IMR-90 (cell line): ENCODE data around the gene PARD6G. TPM values are rescaled to one million over a fixed set of nuclear protein-coding genes. Genes with fewer than 3 reads are reported as not detected.

Experiments
- ATAC-seq: fragments of 200-7000 bp; cut with Tn5 transposase; 2 replicates; pipeline ENCODE4 v1.9.1; 2020; ENCODE audit warnings: low read depth, mild to moderate bottlenecking, moderate library complexity
- BruUV-seq: library from RNA; stranded (reverse); fragments of 400-500 nt; replicated peaks from 2 replicates; lab custom pipeline; 2021; lab: Mats Ljungman, UMichigan
- CTCF ChIA-PET: fragments of 300-600 bp; formaldehyde crosslinking; extraction: SDS; loops from one replicate; lab custom pipeline; 2021; ENCODE audit warnings: antibody characterized with exemption; lab: Yijun Ruan, JAX
- POLR2A ChIA-PET: fragments of 300-600 bp; sonication (Branson Sonifier 250); formaldehyde crosslinking; loops from one replicate; lab custom pipeline; 2022; ENCODE audit warnings: antibody characterized with exemption; ENCODE audit not compliant: unreplicated experiment; lab: Charles Lee
- DNase-seq: peaks from one replicate; pipeline ENCODE4 v3.0.0; 2013
- H2AFZ ChIP-seq: replicated peaks from 2 replicates; pipeline ENCODE3; 2013; ENCODE audit warnings: low read length, mild to moderate bottlenecking; ENCODE audit not compliant: poor library complexity
- H2AK5ac ChIP-seq: 2 replicates; pipeline ENCODE4 v1.6.1; 2013; ENCODE audit warnings: low read depth, low read length, inconsistent platforms
- H2AK9ac ChIP-seq: replicated peaks from 2 replicates; pipeline ENCODE3; 2013; ENCODE audit warnings: mild to moderate bottlenecking, low read depth, low read length, moderate library complexity; ENCODE audit not compliant: poor library complexity
- H2BK120ac ChIP-seq: 2 replicates; pipeline ENCODE4 v1.6.1; 2013; ENCODE audit warnings: low read depth, low read length, inconsistent platforms
- H2BK15ac ChIP-seq: 3 replicates; pipeline ENCODE4 v1.6.1; 2013; ENCODE audit warnings: low read depth, low read length, inconsistent platforms
- H2BK20ac ChIP-seq: 2 replicates; pipeline ENCODE4 v1.6.1; 2013; ENCODE audit warnings: low read depth, mild to moderate bottlenecking, inconsistent platforms, low read length, moderate library complexity
- H2BK5ac ChIP-seq: 2 replicates; pipeline ENCODE4 v1.6.1; 2013; ENCODE audit warnings: mild to moderate bottlenecking, low read depth, low read length, inconsistent platforms; ENCODE audit not compliant: poor library complexity, severe bottlenecking
- H3K14ac ChIP-seq: replicated peaks from 2 replicates; pipeline ENCODE4 v1.6.1; 2013; ENCODE audit warnings: low read depth, low read length, inconsistent platforms
- H3K18ac ChIP-seq: 2 replicates; pipeline ENCODE4 v1.6.1; 2013; ENCODE audit warnings: low read depth, low read length, control low read depth
- H3K23ac ChIP-seq: 2 replicates; pipeline ENCODE4 v1.6.1; 2013; ENCODE audit warnings: low read depth, low read length, inconsistent platforms
- H3K27ac ChIP-seq: 2 replicates; pipeline ENCODE4 v1.5.1; 2013; ENCODE audit warnings: mild to moderate bottlenecking, control low read depth, low read length; ENCODE audit not compliant: insufficient read depth
- H3K27me3 ChIP-seq: 2 replicates; pipeline ENCODE4 v1.6.1; 2013; ENCODE audit warnings: low read length; ENCODE audit not compliant: control insufficient read depth, insufficient read depth
- H3K36me3 ChIP-seq: 2 replicates; pipeline ENCODE4 v1.6.1; 2013; ENCODE audit warnings: low read length, mixed read lengths; ENCODE audit not compliant: control insufficient read depth, insufficient read depth
- H3K4ac ChIP-seq: 2 replicates; pipeline ENCODE4 v1.6.1; 2013; ENCODE audit warnings: low read depth, low read length, inconsistent platforms
- H3K4me1 ChIP-seq: 2 replicates; pipeline ENCODE4 v1.6.1; 2013; ENCODE audit warnings: low read length, mixed read lengths; ENCODE audit not compliant: control insufficient read depth, insufficient read depth
- H3K4me2 ChIP-seq: 2 replicates; pipeline ENCODE4 v1.6.1; 2013; ENCODE audit warnings: low read depth, mild to moderate bottlenecking, control low read depth, low read length, moderate library complexity
- H3K4me3 ChIP-seq: 2 replicates; pipeline ENCODE4 v1.5.1; 2013; ENCODE audit warnings: low read depth, mild to moderate bottlenecking, control low read depth, low read length, moderate library complexity; ENCODE audit not compliant: insufficient read depth
- H3K56ac ChIP-seq: 2 replicates; pipeline ENCODE4 v1.6.1; 2013; ENCODE audit warnings: low read length, inconsistent platforms; ENCODE audit not compliant: insufficient read depth; ENCODE audit errors: extremely low read depth
- H3K79me1 ChIP-seq, 2 experiments: 2 replicates each; pipeline ENCODE4 v1.6.1; 2013; ENCODE audit warnings: low read length in 2 of 2, inconsistent platforms in 1 of 2, low read depth in 1 of 2
- H3K9ac ChIP-seq: 2 replicates; pipeline ENCODE4 v1.6.1; 2013; ENCODE audit warnings: low read depth, low read length, control low read depth
- H3K9me1 ChIP-seq: 2 replicates; pipeline ENCODE4 v1.6.1; 2013; ENCODE audit warnings: low read length, inconsistent platforms; ENCODE audit not compliant: insufficient read depth
- H3K9me3 ChIP-seq: 2 replicates; pipeline ENCODE4 v1.6.1; 2013; ENCODE audit warnings: low read length; ENCODE audit not compliant: control insufficient read depth, insufficient read depth
- H4K20me1 ChIP-seq: 2 replicates; pipeline ENCODE4 v1.6.1; 2013; ENCODE audit warnings: low read length, inconsistent platforms; ENCODE audit not compliant: insufficient read depth
- H4K5ac ChIP-seq: 2 replicates; pipeline ENCODE4 v1.6.1; 2013; ENCODE audit warnings: mild to moderate bottlenecking, low read depth, low read length, control low read depth
- H4K8ac ChIP-seq, 2 experiments: 2 replicates each; pipeline ENCODE4 v1.6.1; 2013; ENCODE audit warnings: low read depth in 2 of 2, low read length in 2 of 2, control low read depth in 1 of 2, inconsistent platforms in 1 of 2
- H4K91ac ChIP-seq: 2 replicates; pipeline ENCODE4 v1.6.1; 2013; ENCODE audit warnings: low read depth, low read length, inconsistent platforms; ENCODE audit not compliant: insufficient read depth
- BHLHE40 ChIP-seq: fragments of 150-350 bp; IDR thresholded peaks from 2 replicates; pipeline ENCODE4 v1.6.1; 2016; ENCODE audit warnings: mild to moderate bottlenecking, low read depth, low read length
- POLR2A ChIP-seq: IDR thresholded peaks from 2 replicates; pipeline ENCODE4 v1.6.1; 2012; ENCODE audit warnings: mild to moderate bottlenecking, low read depth, low read length
- RFX5 ChIP-seq: IDR thresholded peaks from 2 replicates; pipeline ENCODE4 v1.8.0; 2012; ENCODE audit warnings: low read depth, mild to moderate bottlenecking, low read length, moderate library complexity
- WGBS, 2 experiments: methylation state at CpG; one replicate each; pipeline versions ENCODE4 v1.1.5 to v1.1.7; 2013; ENCODE audit warnings: missing lambda C conversion rate in 2 of 2; ENCODE audit not compliant: insufficient read length in 1 of 2; ENCODE audit errors: extremely low coverage in 2 of 2; 5-methylcytosine and 5-hydroxymethylcytosine counted together
- dilution Hi-C: fragments of 300-500 bp; cut with HindIII; formaldehyde crosslinking; loops from one replicate; pipeline ENCODE4 v1.14.3; 2018; ENCODE audit warnings: low sequenced_read_pairs; ENCODE audit not compliant: unreplicated experiment
- in situ Hi-C: fragments of 300-500 bp; cut with MboI; formaldehyde crosslinking; loops from 3 replicates; pipeline ENCODE4 v1.14.3; 2019; ENCODE audit warnings: low sequenced_read_pairs, inconsistent platforms, mixed read lengths
- intact Hi-C: fragments of 100-400 bp; cut with micrococcal nuclease; formaldehyde crosslinking; loops from 2 replicates; pipeline ENCODE4 v1.10.0; 2022
- polyA plus RNA-seq, 3 experiments: library from polyadenylated mRNA; depleted of rRNA; stranded (reverse); fragments of >200 nt; gene quantifications; 2 replicates each; pipeline ENCODE4 v1.2.3, GENCODE V29; 2012; ENCODE audit warnings: low replicate concordance in 1 of 3
- total RNA-seq: library from RNA; depleted of rRNA; stranded (reverse); fragments of >200 nt; gene quantifications from 2 replicates; pipeline ENCODE4 v1.2.3, GENCODE V29; 2012
- TF ChIP-seq, protein P1 (sequence below): fragments of 150-350 bp; IDR thresholded peaks from 2 replicates; pipeline ENCODE4 v1.6.1; 2016; ENCODE audit warnings: low read depth, mild to moderate bottlenecking, low read length, moderate library complexity, borderline replicate concordance

The PARD6G gene
- total and polyA plus RNA-seq, 2 of the 4 experiments (the other 2 are of a cell fraction): 2.5 to 4.6 TPM

DNA sequence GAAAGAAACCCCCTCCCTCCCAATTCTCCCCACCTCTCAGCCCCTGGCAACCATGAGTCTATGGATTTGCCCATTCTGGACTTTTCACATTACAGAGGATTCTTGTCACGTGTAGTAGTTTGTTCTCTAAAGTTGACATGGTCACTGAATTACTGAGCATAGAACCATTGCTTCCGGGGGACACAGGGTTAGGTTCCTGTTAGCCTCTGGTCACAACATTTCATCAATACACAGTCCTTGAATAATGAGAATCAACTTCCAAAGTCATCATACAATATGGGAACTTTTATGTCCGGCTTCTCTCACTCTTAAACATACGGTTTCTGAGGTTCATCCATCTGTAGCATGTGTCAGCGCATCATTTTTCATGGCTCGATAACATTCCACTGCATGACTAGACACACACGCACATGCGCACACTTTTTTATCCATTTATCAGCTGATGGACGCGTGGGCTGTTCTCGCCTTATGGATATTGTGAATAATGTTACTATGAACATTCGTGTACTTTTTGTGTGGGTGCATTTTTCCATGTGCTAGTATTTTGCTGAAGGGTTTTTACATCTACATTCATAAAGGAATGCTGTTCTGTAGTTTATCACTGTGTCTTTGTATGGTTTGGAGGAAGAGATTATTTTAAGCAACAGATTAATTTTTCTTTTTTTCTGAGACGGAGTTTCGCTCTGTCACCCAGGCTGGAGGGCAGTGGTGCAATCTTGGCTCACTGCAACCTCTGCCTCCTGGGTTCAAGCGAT, 48.1 kb downstream of the PARD6G start (continued):
- no peak for TF ChIP-seq BHLHE40

- Histone ChIP-seq H4K20me1 (peaks cover 2% of the 10 kb centered on the region; the same call in 1 of the 2 replicates), H3K4me2 (no peak overlapping the region), H3K4me3 (no peak overlapping the region), H2AFZ (no peak overlapping the region), H4K8ac (no peak overlapping the region), H3K9me3 (no peaks in the 10 kb centered on the region), H3K4me1 (peaks cover 8% of the 10 kb centered on the region), H2AK9ac (no peak overlapping the region), H2BK5ac (no peak overlapping the region), H3K18ac (no peak overlapping the region), H3K9me1 (peaks cover 10% of the 10 kb centered on the region), H2BK20ac (no peak overlapping the region), H2AK5ac (no peak overlapping the region), H3K56ac (no peak overlapping the region), H2BK120ac (no peak overlapping the region), H3K36me3 (no peaks in the 10 kb centered on the region), H2BK15ac (no peak overlapping the region), H4K91ac (no peak overlapping the region), H3K23ac (no peak overlapping the region), H3K27ac (no peak overlapping the region), H3K14ac (no peak overlapping the region), H4K5ac (no peak overlapping the region), H3K9ac (no peak overlapping the region), H3K27me3 (no peaks in the 10 kb centered on the region), H3K79me1 (no peaks in the 10 kb centered on the region), H3K4ac (no peak overlapping the region)
- intact Hi-C loops: no loop called here
- no peak for DNase-seq
- ChIA-PET POLR2A (no interaction called here), CTCF (no interaction called here)
- WGBS, 2 experiments: no CpG with 5 or more reads among the region's 1 CpG
- TF ChIP-seq RFX5 (no peak), POLR2A (no peak), BHLHE40 (no peak)
- TF ChIP-seq, protein P1, sequence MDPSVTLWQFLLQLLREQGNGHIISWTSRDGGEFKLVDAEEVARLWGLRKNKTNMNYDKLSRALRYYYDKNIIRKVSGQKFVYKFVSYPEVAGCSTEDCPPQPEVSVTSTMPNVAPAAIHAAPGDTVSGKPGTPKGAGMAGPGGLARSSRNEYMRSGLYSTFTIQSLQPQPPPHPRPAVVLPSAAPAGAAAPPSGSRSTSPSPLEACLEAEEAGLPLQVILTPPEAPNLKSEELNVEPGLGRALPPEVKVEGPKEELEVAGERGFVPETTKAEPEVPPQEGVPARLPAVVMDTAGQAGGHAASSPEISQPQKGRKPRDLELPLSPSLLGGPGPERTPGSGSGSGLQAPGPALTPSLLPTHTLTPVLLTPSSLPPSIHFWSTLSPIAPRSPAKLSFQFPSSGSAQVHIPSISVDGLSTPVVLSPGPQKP: no peak
- dilution Hi-C loops: no loop called here
- BruUV-seq: no TSS peak
- no peak for ATAC-seq
- in situ Hi-C loops: no loop called here
These were observed 48.9 kb downstream of the PARD6G start for GRCh38 chr18:80198391-80198790.
